ENCODE measurements around the gene NCK2. TPM values are rescaled to one million over a fixed set of nuclear protein-coding genes. Genes with fewer than 3 reads are reported as not detected.

NCK2 gene
- total and polyA plus RNA-seq, 10 of the 15 experiments (the other 5 are each of a cell fraction or from before 2014, with no cell fraction given) = 1.2 to 30.9 (median 14.1) TPM

GRCh38 chr2:105736145-105736544 lies 8.6 kb upstream of the NCK2 start:
- Histone ChIP-seq H3K79me2 (ENCODE audit: control insufficient read depth, insufficient read depth, low read length) (no peaks in the 10 kb centered on the region), H3K36me3 (ENCODE audit: control insufficient read depth in 2 of 2, insufficient read depth in 2 of 2, low read length in 1 of 2) (no peaks in the 10 kb centered on the region), H3K4me2 (ENCODE audit: control insufficient read depth, insufficient read depth) (no peak overlapping the region), H3K9me3 (replicated peaks; ENCODE audit: control insufficient read depth, insufficient read depth, low read length) (no peaks in the 10 kb centered on the region; the same call in 2 of the 3 replicates), H3K27me3 (replicated peaks in 1 of 2; ENCODE audit: control insufficient read depth in 2 of 2, insufficient read depth in 2 of 2, low read length in 1 of 2) (no peaks in the 10 kb centered on the region; a peak in 1 of 4 replicates), H3K27ac (ENCODE audit: control insufficient read depth, insufficient read depth) (no peak overlapping the region), H3K4me1 (ENCODE audit: control insufficient read depth, insufficient read depth, low read length) (peaks cover 8% of the 10 kb centered on the region), H3K4me3 (no peak overlapping the region), H4K20me1 (ENCODE audit: control insufficient read depth, insufficient read depth) (no peaks in the 10 kb centered on the region), H2AFZ (ENCODE audit: control insufficient read depth, low read depth, low read length) (no peak overlapping the region), H3K9ac (ENCODE audit: control insufficient read depth, insufficient read depth, low read length) (no peak overlapping the region)
- ChIA-PET POLR2A (no interaction called here), CTCF (interaction anchor here (1.2 kb wide), 1 partner anchor 66 kb away, joined by 3 read pairs; no protein-coding TSS in a partner anchor), SMC1A (ENCODE audit: uncharacterized antibody, unreplicated experiment) (no interaction called here), RAD21 (ENCODE audit: unreplicated experiment) (no interaction called here)
- BruUV-seq (replicated peaks) = no TSS peak
- DNase-seq (ENCODE audit: low read depth, low spot score) = no peak
- FAIRE-seq = no peak
- 95% methylated on average over 6 of the region's 6 CpGs for WGBS (ENCODE audit: insufficient coverage, insufficient replicate concordance, low lambda C conversion rate, missing lambda C conversion rate)
- no peak for ATAC-seq
- in situ Hi-C loops (cut with MboI) = no loop called here
- intact Hi-C loops (cut with micrococcal nuclease; ENCODE audit: unreplicated experiment) = no loop called here
- no peak for TF ChIP-seq RAD51 (IDR thresholded peaks at IDR 0.05)
- TF ChIP-seq ZBTB33 (IDR thresholded peaks at IDR 0.05) = no peak
- TF ChIP-seq POU2F2 (IDR thresholded peaks at IDR 0.05; ENCODE audit: borderline replicate concordance, low read depth, low read length) = no peak
- no peak for TF ChIP-seq GABPA (IDR thresholded peaks at IDR 0.05; ENCODE audit: low read depth)
- TF ChIP-seq CBX5 (IDR thresholded peaks at IDR 0.05; ENCODE audit: low read depth) = no peak
- no peak for TF ChIP-seq ZSCAN29 (IDR thresholded peaks at IDR 0.05)
- TF ChIP-seq CEBPZ (IDR thresholded peaks at IDR 0.05; ENCODE audit: low read depth, low read length) = no peak
- TF ChIP-seq E2F8 (IDR thresholded peaks at IDR 0.05; ENCODE audit: low read depth, partially characterized antibody) = no peak
- no peak for TF ChIP-seq TAF1 (IDR thresholded peaks at IDR 0.05; ENCODE audit: borderline replicate concordance, low read depth, low read length)
- TF ChIP-seq CTCF (IDR thresholded peaks at IDR 0.05 in 2 of 3, conservative IDR thresholded peaks at IDR 0.05 in 1 of 3; ENCODE audit: control insufficient read depth in 2 of 3, extremely low read depth in 1 of 3, insufficient read depth in 1 of 3, low read depth in 3 of 3, low read length in 3 of 3) = no peak
- no peak for TF ChIP-seq ZNF207 (IDR thresholded peaks at IDR 0.05; ENCODE audit: borderline replicate concordance)
- no peak for TF ChIP-seq FOS (IDR thresholded peaks at IDR 0.05; ENCODE audit: borderline replicate concordance, extremely low read depth, insufficient read length)
- TF ChIP-seq, protein P1, sequence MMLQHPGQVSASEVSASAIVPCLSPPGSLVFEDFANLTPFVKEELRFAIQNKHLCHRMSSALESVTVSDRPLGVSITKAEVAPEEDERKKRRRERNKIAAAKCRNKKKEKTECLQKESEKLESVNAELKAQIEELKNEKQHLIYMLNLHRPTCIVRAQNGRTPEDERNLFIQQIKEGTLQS (IDR thresholded peaks at IDR 0.05; ENCODE audit: borderline replicate concordance, extremely low read depth, low read depth, low read length) = no peak
- no peak for TF ChIP-seq ZNF384 (IDR thresholded peaks at IDR 0.05; ENCODE audit: borderline replicate concordance, low read depth, low read length)

Measured in GM12878 (cell line).